ENCODE data around the gene CLEC18A.

CLEC18A gene

GRCh38 chr16:69932691-69933392, 18.3 kb upstream of the CLEC18A start:
- CTCF ChIA-PET = interaction anchor here (0.7 to 3.6 kb wide), 2 partner anchors 93 to 136 kb away, joined by 3 to 81 read pairs; no protein-coding TSS in a partner anchor

GRCh38 chr16:69934044-69934443, 17.1 kb upstream of the CLEC18A start:
- CTCF ChIA-PET = no interaction called here
- no peaks in the 10 kb centered on the region for H3K4me1 ChIP-seq (ENCODE audit: control insufficient read depth, insufficient read depth, low read length)
- no peaks in the 10 kb centered on the region for H3K9me3 ChIP-seq (ENCODE audit: control insufficient read depth, insufficient read depth, low read depth, low read length)
- H3K4me3 ChIP-seq (ENCODE audit: low read depth, low read length) = no peak overlapping the region
- no peak for TF ChIP-seq PRDM2 (tag by site-specific recombination; IDR thresholded peaks at IDR 0.05; ENCODE audit: borderline replicate concordance)
- no peak for TF ChIP-seq CTCF (tag by site-specific recombination; IDR thresholded peaks at IDR 0.05)
- no peak for TF ChIP-seq YY2 (tag by site-specific recombination; IDR thresholded peaks at IDR 0.05)
- no peak for TF ChIP-seq ZNF664 (tag by site-specific recombination; IDR thresholded peaks at IDR 0.05)
- TF ChIP-seq KLF1 (tag by site-specific recombination; IDR thresholded peaks at IDR 0.05) = no peak
- no peak for TF ChIP-seq ZNF629 (tag by site-specific recombination; IDR thresholded peaks at IDR 0.05)
- no peak for TF ChIP-seq ZNF121 (tag by site-specific recombination; IDR thresholded peaks at IDR 0.05)
- TF ChIP-seq ZNF239 (tag by site-specific recombination; IDR thresholded peaks at IDR 0.05) = no peak
- TF ChIP-seq ZNF16 (tag by site-specific recombination; IDR thresholded peaks at IDR 0.05; ENCODE audit: low read depth) = no peak
- TF ChIP-seq ZBTB49 (tag by site-specific recombination; IDR thresholded peaks at IDR 0.05; ENCODE audit: low read depth) = no peak
- TF ChIP-seq, protein P1, sequence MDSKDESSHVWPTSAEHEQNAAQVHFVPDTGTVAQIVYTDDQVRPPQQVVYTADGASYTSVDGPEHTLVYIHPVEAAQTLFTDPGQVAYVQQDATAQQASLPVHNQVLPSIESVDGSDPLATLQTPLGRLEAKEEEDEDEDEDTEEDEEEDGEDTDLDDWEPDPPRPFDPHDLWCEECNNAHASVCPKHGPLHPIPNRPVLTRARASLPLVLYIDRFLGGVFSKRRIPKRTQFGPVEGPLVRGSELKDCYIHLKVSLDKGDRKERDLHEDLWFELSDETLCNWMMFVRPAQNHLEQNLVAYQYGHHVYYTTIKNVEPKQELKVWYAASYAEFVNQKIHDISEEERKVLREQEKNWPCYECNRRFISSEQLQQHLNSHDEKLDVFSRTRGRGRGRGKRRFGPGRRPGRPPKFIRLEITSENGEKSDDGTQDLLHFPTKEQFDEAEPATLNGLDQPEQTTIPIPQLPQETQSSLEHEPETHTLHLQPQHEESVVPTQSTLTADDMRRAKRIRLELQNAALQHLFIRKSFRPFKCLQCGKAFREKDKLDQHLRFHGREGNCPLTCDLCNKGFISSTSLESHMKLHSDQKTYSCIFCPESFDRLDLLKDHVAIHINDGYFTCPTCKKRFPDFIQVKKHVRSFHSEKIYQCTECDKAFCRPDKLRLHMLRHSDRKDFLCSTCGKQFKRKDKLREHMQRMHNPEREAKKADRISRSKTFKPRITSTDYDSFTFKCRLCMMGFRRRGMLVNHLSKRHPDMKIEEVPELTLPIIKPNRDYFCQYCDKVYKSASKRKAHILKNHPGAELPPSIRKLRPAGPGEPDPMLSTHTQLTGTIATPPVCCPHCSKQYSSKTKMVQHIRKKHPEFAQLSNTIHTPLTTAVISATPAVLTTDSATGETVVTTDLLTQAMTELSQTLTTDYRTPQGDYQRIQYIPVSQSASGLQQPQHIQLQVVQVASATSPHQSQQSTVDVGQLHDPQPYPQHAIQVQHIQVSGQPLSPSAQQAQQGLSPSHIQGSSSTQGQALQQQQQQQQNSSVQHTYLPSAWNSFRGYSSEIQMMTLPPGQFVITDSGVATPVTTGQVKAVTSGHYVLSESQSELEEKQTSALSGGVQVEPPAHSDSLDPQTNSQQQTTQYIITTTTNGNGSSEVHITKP (tag by site-specific recombination; IDR thresholded peaks at IDR 0.05) = no peak
- TF ChIP-seq MYNN (tag by site-specific recombination; IDR thresholded peaks at IDR 0.05; ENCODE audit: borderline replicate concordance) = no peak
- no peak for TF ChIP-seq KLF7 (tag by site-specific recombination; IDR thresholded peaks at IDR 0.05; ENCODE audit: borderline replicate concordance)
- H3K27ac ChIP-seq (ENCODE audit: extremely low read depth, low read depth, low read length) = no peak overlapping the region
- H3K36me3 ChIP-seq (ENCODE audit: control insufficient read depth in 2 of 2, insufficient read depth in 1 of 2, low read length in 2 of 2) = peaks cover 0 to 78% of the 10 kb centered on the region in 2 experiments; a peak in 1 of 3 replicates
- POLR2A ChIA-PET = interaction anchor here (0.5 kb wide), 1 partner anchor 404 kb away, joined by 4 read pairs; no protein-coding TSS in a partner anchor

More at GRCh38 chr16:69932691-69933392, 18.3 kb upstream of the CLEC18A start:
- Histone ChIP-seq H3K36me3 (ENCODE audit: control insufficient read depth in 2 of 2, insufficient read depth in 1 of 2, low read length in 2 of 2) (peaks cover 0 to 69% of the 10 kb centered on the region in 2 experiments; a peak in 1 of 3 replicates), H3K27ac (ENCODE audit: extremely low read depth, low read depth, low read length) (no peak overlapping the region), H3K9me3 (ENCODE audit: control insufficient read depth, insufficient read depth, low read depth, low read length) (no peaks in the 10 kb centered on the region), H3K4me1 (ENCODE audit: control insufficient read depth, insufficient read depth, low read length) (no peaks in the 10 kb centered on the region), H3K4me3 (ENCODE audit: low read depth, low read length) (no peak overlapping the region)
- POLR2A ChIA-PET = no interaction called here
- no peak for TF ChIP-seq HOXD13 (CRISPR knock-in tag; IDR thresholded peaks at IDR 0.05; ENCODE audit: borderline replicate concordance)
- TF ChIP-seq ZNF530 (tag by site-specific recombination; IDR thresholded peaks at IDR 0.05; ENCODE audit: low read depth) = no peak
- TF ChIP-seq GLI4 (tag by site-specific recombination; IDR thresholded peaks at IDR 0.05) = no peak
- no peak for TF ChIP-seq ZNF830 (tag by site-specific recombination; IDR thresholded peaks at IDR 0.05; ENCODE audit: low read depth)
- TF ChIP-seq ZNF777 (tag by site-specific recombination; IDR thresholded peaks at IDR 0.05; ENCODE audit: borderline replicate concordance) = no peak
- TF ChIP-seq ZSCAN23 (tag by site-specific recombination; IDR thresholded peaks at IDR 0.05) = no peak
- TF ChIP-seq ZNF596 (tag by site-specific recombination; IDR thresholded peaks at IDR 0.05) = no peak

Measured in HEK293 (cell line).